Kidney (tissue), 14 donors: Measurements from ENCODE around the gene FUZ. TPM values are rescaled to one million over a fixed set of nuclear protein-coding genes. Genes with fewer than 3 reads are reported as not detected.

Experiments
- DNase-seq, 5 donors: peaks; one replicate each; pipeline ENCODE4 v3.0.0-alpha.2; 2013 to 2020
- FAIRE-seq: peaks from 2 replicates; lab custom pipeline; 2012; peaks lifted over from hg19 to GRCh38; lab: Jason Lieb, UNC
- H3K27ac ChIP-seq, 2 donors: one replicate each; pipeline ENCODE4 v1.7.0; 2013; ENCODE audit warnings: low read depth in 2 of 2, low read length in 2 of 2, inconsistent platforms in 1 of 2
- H3K27me3 ChIP-seq: one replicate; pipeline ENCODE4 v1.7.1; 2013; ENCODE audit warnings: low read length, inconsistent platforms; ENCODE audit not compliant: control insufficient read depth, insufficient read depth
- H3K36me3 ChIP-seq, 3 donors: one replicate each; pipeline versions ENCODE4 v1.7.0 to v1.7.1; 2013; ENCODE audit warnings: low read length in 3 of 3, control low read depth in 1 of 3, inconsistent platforms in 1 of 3; ENCODE audit not compliant: insufficient read depth in 3 of 3, control insufficient read depth in 2 of 3
- H3K4me1 ChIP-seq, 3 donors: one replicate each; pipeline versions ENCODE4 v1.7.0 to v1.7.1; 2013; ENCODE audit warnings: low read length in 3 of 3, inconsistent platforms in 1 of 3, low read depth in 1 of 3; ENCODE audit not compliant: control insufficient read depth in 2 of 3, insufficient read depth in 2 of 3
- H3K4me3 ChIP-seq, 3 donors: one replicate each; pipeline versions ENCODE4 v1.7.0 to v1.8.1; 2013; ENCODE audit warnings: low read length in 3 of 3, control low read depth in 1 of 3, inconsistent platforms in 1 of 3
- H3K9ac ChIP-seq, 3 donors: one replicate each; pipeline versions ENCODE4 v1.7.0 to v1.7.1; 2013; ENCODE audit warnings: low read length in 3 of 3, control low read depth in 1 of 3, inconsistent platforms in 1 of 3
- H3K9me3 ChIP-seq, 3 donors: one replicate each; pipeline versions ENCODE4 v1.7.0 to v1.7.1; 2013; ENCODE audit warnings: low read length in 3 of 3, control low read depth in 1 of 3, inconsistent platforms in 1 of 3; ENCODE audit not compliant: control insufficient read depth in 2 of 3, insufficient read depth in 1 of 3
- CTCF ChIP-seq: IDR thresholded peaks from 3 replicates; pipeline ENCODE4 v1.5.1; 2012; ENCODE audit warnings: mild to moderate bottlenecking, moderate library complexity, borderline replicate concordance; ENCODE audit not compliant: insufficient read depth; ENCODE audit errors: extremely low read depth
- intact Hi-C: fragments of 100-400 bp; cut with DNase I; formaldehyde crosslinking; loops from one replicate; pipeline ENCODE4 v1.11.1; 2022
- polyA plus RNA-seq: library from polyadenylated mRNA; stranded (reverse); fragments of 350-450 nt; fragmentation: Illumina TruSeq; extraction: RNeasy Lipid Tissue Mini Kit (QIAGEN cat#74804); gene quantifications from one replicate; pipeline ENCODE4 v1.2.3, GENCODE V29; 2014; ENCODE audit warnings: low read depth, low replicate concordance; ENCODE audit not compliant: insufficient read depth
- total RNA-seq: library from RNA; stranded (reverse); fragmentation: NEBNext Ultra II Directional; extraction: Animal tissue kit (Norgen Biotek cat#: 25700); gene quantifications from one replicate; pipeline ENCODE4 v1.2.1, GENCODE V29; 2021
- donor health status: control.
- donor health status: control.
- donor health status: control.
- donor health status: control.
- donor health status: control.
- donor health status: DM: yes; HTN: yes; CAD: no.
- donor health status: Normal renal cell carcinoma (clear cell type).

The FUZ gene
- total and polyA plus RNA-seq, 2 donors from 2014 or later: 26.9 to 51.2 TPM

DNA sequence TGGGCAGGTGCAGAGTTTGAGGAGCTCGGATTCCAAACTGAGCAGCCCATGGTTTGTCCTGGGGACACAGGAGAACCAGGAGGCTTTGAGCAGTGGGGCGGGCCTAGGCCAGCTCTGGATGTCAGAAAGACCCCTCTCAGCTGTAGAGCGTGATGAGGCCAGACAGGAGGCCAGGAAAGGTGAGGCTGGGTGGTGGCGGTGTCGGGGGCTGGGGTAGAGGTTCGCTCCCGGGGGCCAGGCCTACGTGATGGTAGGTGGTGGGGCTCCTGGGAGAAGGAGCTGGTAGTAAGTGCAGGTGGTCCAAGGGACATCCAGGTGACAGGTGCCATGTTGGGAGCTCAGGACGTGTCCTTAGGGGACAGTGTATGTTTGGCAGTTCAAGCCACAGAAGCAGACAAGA is 24.3 kb upstream of the FUZ start:
- TF ChIP-seq CTCF: no peak
- Histone ChIP-seq H3K4me3 (no peak overlapping the region), H3K9me3 (no peaks in the 10 kb centered on the region), H3K27ac (no peak overlapping the region), H3K9ac (no peak overlapping the region), H3K36me3 (peaks cover 2 to 30% (median 17%) of the 10 kb centered on the region in 3 donors), H3K27me3 (no peaks in the 10 kb centered on the region), H3K4me1 (no peaks in the 10 kb centered on the region)
- intact Hi-C loops: no loop called here
- DNase-seq: no peak
- FAIRE-seq: no peak

- H3K27ac ChIP-seq: no peak overlapping the region
- FAIRE-seq (no peak), DNase-seq (no peak)
- no peak overlapping the region for H3K9ac ChIP-seq
- TF ChIP-seq CTCF: no peak
- no peaks in the 10 kb centered on the region for H3K4me1 ChIP-seq
- no peak overlapping the region for H3K4me3 ChIP-seq
- peaks cover 2 to 34% (median 18%) of the 10 kb centered on the region in 3 donors for H3K36me3 ChIP-seq
- intact Hi-C loops: no loop called here
- H3K27me3 ChIP-seq: no peaks in the 10 kb centered on the region
- H3K9me3 ChIP-seq: no peaks in the 10 kb centered on the region
Measured at GRCh38 chr19:49837009-49837310, 23.9 kb upstream of the FUZ start.

DNA sequence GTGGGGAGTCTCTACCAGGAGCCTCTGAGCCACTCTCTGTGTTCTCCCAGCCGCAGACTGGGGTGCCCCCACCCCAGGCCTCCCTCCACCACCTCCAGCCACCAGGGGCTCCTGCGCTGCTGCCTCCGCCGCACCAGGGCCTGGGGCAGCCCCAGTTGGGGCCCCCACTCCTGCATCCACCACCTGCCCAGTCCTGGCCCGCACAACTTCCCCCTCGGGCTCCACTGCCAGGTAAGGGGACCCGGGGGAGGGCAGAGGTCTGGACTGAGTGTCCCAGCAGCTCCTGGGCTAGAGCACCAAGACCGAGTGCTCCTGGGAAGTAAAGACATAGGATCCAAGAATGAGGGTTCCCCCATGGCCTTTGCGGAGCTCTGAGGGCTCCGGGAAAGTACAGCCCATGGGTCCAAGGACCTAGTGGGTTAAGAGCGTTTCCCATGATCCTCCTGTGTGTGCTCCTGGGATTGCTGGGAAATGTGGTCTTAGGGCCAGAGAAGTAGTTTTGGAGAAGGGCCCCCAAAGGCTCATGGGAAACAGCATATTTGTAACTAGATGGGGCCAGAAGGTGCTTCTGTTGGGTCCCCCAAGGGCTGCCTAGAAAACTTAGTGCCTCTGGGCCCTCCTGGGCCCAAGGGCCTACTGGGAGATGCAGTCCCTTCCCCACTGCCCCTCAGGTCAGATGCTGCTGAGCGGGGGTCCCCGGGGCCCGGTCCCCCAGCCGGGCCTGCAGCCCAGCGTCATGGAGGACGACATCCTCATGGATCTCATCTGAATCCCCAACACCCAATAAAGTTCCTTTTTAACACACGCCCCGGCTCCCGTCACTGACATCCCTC is 23.3 kb upstream of the FUZ start:
- DNase-seq (no peak), FAIRE-seq (no peak)
- peaks cover 2 to 36% (median 19%) of the 10 kb centered on the region in 3 donors for H3K36me3 ChIP-seq
- H3K9ac ChIP-seq: no peak overlapping the region
- H3K4me1 ChIP-seq: no peaks in the 10 kb centered on the region
- H3K9me3 ChIP-seq: no peaks in the 10 kb centered on the region
- no peak for TF ChIP-seq CTCF
- H3K27me3 ChIP-seq: no peaks in the 10 kb centered on the region
- H3K27ac ChIP-seq: no peak overlapping the region
- H3K4me3 ChIP-seq: no peak overlapping the region
- intact Hi-C loops: no loop called here

DNA sequence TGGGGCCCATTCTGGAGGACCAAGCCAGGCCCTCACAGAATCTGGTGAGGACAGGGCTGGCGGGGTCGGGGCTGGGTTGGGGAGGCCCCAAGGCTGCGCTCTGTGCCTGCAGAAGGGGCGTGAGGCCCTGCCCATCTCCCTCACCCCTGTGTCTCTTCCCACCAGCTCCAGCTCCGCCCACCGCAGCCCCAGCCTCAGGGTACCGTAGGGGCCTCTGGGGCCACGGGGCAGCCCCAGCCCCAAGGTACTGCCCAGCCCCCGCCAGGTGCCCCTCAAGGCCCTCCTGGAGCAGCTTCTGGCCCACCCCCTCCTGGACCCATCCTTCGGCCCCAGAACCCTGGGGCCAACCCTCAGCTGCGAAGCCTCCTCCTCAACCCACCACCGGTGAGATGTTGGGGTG is 22.5 kb upstream of the FUZ start:
- Histone ChIP-seq H3K4me1 (no peaks in the 10 kb centered on the region), H3K36me3 (peaks cover 2 to 42% (median 19%) of the 10 kb centered on the region in 3 donors), H3K9me3 (no peaks in the 10 kb centered on the region), H3K27ac (no peak overlapping the region), H3K4me3 (no peak overlapping the region), H3K27me3 (no peaks in the 10 kb centered on the region), H3K9ac (no peak overlapping the region)
- DNase-seq: no peak
- intact Hi-C loops: no loop called here
- no peak for FAIRE-seq
- TF ChIP-seq CTCF: no peak
